Frontal cortex (tissue), 4 donors: ENCODE results near the gene CTRL. TPM values are rescaled to one million over a fixed set of nuclear protein-coding genes. Genes with fewer than 3 reads are reported as not detected.

Experiments used
- DNase-seq, 2 donors: peaks; one replicate each; pipeline ENCODE4 v3.0.0; 2012; ENCODE audit warnings: low spot score in 2 of 2
- FAIRE-seq: peaks from 2 replicates; lab custom pipeline; 2012; peaks lifted over from hg19 to GRCh38; lab: Jason Lieb, UNC
- total RNA-seq: library from RNA; depleted of rRNA; stranded (reverse); fragments of >200 nt; gene quantifications from one replicate; pipeline ENCODE4 v1.2.3, GENCODE V29; 2014
- donor health status: control.
- donor health status: control.
- donor health status: control.

CTRL gene
- total RNA-seq, 1 donor from 2014 or later: 2.0 TPM

DNA sequence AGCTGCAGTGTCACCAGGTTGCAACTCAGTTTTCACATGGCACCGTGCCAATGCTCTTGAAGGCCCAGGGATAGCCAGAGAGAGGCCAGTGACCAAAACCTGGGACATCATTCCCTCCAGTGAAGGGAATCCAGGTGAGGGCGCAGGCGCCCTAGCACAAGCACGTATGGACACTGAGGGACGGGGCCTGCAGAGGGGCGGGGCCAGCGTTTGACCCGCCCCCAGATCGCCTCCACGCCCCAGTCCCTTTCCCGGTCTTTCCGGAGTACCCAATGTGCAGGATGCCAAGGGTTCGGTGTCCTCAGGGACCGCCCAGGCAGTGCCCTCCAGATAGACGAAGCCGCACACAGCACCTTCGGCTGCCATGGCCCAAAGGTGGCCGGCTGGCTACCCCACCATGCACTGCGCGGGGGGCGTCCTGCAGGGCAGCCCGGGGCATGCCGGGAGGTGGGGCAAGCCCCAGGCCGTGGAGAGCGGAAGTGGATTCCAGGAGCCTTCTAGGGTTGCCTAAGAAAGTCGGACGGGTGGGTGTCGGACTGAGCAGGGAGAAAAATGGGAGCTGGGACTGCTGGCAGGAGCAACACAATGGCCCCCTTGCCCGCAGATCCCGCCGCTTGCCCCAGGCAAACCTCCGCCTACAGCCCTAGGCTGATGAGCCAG lies 32.1 kb upstream of the CTRL start:
- DNase-seq (no peak), FAIRE-seq (no peak)

DNA sequence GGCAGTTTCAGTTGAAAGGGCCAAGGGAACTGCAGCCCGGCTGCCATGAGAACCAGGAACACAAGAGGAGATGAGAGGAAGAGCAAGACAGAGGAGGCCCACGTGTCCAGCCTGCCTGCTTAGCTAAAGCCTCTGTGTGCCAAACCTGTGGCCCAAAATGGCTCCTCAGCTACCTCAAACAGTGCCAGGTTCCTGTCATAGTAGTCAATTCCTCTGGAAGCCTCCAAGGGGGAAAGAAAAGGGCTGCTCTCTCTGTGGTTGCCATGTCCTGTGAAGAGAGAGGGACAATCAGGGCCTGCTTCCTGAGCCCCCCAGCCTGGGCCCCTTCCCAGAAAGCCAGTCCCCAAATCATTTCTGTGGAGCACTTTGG lies 31.6 kb upstream of the CTRL start:
- DNase-seq: no peak
- no peak for FAIRE-seq

- no peak for FAIRE-seq
- DNase-seq: no peak
Measured at GRCh38 chr16:67962135-67962534, 30.5 kb upstream of the CTRL start.

DNA sequence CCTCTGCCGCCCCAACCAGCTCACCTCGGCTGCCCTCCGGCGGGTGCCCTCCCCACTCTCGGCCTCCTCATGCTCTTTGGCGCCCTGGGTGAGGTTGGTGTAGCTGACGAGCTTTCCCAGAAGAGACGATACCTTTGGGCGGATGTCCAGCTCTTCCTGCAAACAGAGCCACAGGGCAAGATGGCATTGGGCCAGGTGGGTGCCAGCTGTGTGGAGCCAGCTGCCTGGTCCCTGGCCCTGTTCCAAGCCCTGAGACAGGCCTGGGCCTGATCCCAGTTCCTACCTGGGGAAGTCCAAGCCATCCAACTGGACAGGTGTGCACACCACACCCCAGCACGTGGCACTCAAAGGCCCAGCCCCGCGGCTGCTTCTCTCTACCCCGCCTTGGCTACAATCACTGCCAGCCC lies 29.9 kb upstream of the CTRL start:
- no peak for FAIRE-seq
- no peak for DNase-seq

- no peak for FAIRE-seq
- DNase-seq: peak in 1 of 2 donors; percentile 68
Measured at GRCh38 chr16:67959536-67960329, 28.1 kb upstream of the CTRL start.

GRCh38 chr16:67957622-67958021 lies 26.0 kb upstream of the CTRL start:
- FAIRE-seq: no peak

GRCh38 chr16:67954421-67955196 lies 22.9 kb upstream of the CTRL start:
- no peak for DNase-seq
- no peak for FAIRE-seq

More at GRCh38 chr16:67957622-67958021, 26.0 kb upstream of the CTRL start:
- DNase-seq: no peak

- FAIRE-seq (no peak), DNase-seq (no peak)
Measured at GRCh38 chr16:67953641-67954375, 22.1 kb upstream of the CTRL start.

DNA sequence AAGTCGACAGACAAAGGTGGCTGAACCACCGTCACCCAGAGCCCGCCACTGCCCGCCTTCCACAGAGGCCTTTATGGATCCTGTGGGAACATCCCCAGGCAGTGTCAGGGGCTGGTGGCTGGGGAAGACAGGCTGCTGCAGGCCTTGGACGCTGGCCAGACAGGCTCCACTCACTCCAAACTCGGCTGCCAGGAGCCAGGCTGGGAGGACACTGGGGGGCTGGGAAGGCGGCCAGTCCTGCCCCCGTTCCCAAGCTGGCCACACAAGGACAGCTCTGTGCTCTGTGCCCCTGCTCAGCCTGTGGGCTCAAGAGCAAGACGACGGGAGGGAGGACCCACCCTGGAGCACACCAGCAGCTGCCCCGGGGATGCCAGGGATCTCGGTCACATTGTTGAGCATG lies 19.8 kb upstream of the CTRL start:
- peak; percentile 73 to 76 for DNase-seq
- FAIRE-seq: no peak

- DNase-seq (no peak), FAIRE-seq (no peak)
Measured at GRCh38 chr16:67950335-67950843, 18.7 kb upstream of the CTRL start.

- DNase-seq: no peak
- FAIRE-seq: no peak
Measured at GRCh38 chr16:67949645-67950044, 18.0 kb upstream of the CTRL start.

DNA sequence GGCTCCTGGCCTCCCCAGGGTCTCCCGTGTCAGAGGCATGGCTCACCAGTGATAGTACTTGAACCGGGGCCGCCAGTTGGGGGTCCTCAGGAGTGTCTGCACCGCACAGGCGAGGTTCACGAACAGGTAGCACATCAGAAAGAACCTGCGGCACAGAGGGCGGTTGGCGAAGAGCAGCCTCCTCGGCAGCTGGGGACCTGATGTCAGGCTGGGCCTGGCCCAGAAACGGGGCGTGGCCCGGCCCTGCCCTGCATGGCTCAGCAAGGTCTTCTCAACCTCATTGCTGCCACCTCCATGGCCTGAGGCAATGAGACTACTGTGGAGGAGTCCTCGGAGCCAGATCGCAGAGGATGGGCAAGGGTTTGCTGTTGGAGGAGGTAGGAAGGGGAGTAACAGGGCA lies 16.4 kb upstream of the CTRL start:
- DNase-seq (no peak), FAIRE-seq (no peak)

DNA sequence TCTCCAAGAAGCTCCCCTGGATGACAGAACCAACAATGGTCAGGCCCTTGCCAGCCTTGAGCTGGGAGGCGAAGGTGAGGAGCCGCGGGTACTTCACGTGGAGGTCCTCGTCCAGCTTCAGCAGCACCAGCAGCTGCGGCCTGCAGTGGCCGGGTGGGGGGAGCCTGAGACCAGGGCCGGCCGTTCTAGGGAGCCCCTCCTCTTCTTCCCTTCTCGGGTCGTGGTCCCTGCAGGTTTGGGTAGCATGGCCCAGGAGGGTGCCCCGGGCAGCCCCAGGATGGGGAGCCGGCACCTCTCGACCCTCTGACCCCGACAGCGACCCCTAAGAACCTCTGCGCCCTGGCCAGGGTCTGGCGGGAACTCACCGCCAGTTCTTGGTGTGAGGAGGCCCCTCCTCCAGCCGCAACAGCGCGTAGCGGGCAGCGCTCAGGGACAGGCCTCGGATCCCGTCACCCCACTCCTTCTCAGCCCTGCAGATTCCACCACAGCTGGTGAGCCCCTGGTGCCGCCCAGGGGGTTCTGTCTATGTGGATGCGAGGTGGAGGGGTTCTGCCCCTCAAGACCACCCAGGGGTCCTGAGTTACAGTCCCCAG lies 15.4 kb upstream of the CTRL start:
- no peak for FAIRE-seq
- DNase-seq: no peak

GRCh38 chr16:67946128-67946569 lies 14.5 kb upstream of the CTRL start:
- no peak for DNase-seq
- no peak for FAIRE-seq

GRCh38 chr16:67945392-67945933 lies 13.8 kb upstream of the CTRL start:
- FAIRE-seq: no peak
- DNase-seq: no peak

- DNase-seq (no peak), FAIRE-seq (no peak)
Measured at GRCh38 chr16:67944690-67945391, 13.2 kb upstream of the CTRL start.

GRCh38 chr16:67943619-67944504 lies 12.2 kb upstream of the CTRL start, which contains the start of gene LCAT:
LCAT (minus strand) TSS chr16:67944120; CDS start chr16:67944101, 19 bp downstream.
- DNase-seq (peak; percentile 73 to 74), FAIRE-seq (no peak)

GRCh38 chr16:67943256-67943618 lies 11.6 kb upstream of the CTRL start:
- no peak for DNase-seq
- FAIRE-seq: no peak
